Stimulated activated CD8-positive, alpha-beta memory T cell treated with anti-CD3 and anti-CD28 coated beads, Interleukin-12 subunit alpha, Interleukin-12 subunit beta, amount 100 ng/mL, for 4 hours (primary cell): ENCODE results near the gene SLC38A8.

ENCODE experiments used
- DNase-seq: peaks from one replicate; pipeline ENCODE4 v3.0.0-alpha.2; 2020; ENCODE audit warnings: low read depth

Gene SLC38A8

DNA sequence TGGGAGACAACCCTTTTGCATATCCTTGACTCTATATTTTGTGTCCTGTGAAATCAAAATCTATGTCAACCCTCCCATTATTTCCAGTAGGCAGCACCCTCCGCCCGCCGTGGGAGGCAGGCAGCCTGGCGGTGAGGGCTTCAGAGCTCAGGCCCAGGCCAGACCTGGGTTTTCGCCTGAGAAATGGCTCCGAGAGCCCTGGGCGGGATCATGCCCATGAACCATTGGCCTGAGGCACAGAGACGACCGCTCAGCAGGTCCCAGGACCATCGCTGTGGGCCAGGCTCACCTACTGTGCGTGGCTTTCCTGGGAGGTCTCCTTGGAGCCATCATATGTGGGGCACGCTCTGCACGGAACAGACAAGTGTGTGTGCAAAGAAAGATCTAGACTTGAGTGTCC is 6.3 kb upstream of the SLC38A8 start:
- DNase-seq: no peak

DNA sequence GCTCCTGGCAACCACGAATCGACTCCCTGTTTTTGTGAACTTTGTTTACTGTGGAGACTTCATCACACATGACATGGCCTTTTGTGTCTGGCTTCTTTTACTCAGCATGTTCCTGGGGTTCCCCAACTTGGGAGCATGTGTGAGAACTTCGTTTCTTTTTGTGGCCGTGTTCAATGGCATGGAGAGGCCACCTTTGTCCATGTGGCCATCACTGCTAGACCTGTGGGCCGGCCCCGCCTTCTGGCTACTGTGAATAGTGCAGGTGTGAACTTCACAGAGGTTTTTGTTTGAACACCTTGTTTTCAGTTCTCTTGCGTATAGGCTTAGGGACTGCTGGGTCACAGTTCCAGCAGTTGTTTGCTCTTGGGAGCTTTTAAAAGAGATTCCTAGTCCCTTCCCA is 5.7 kb upstream of the SLC38A8 start:
- no peak for DNase-seq

DNA sequence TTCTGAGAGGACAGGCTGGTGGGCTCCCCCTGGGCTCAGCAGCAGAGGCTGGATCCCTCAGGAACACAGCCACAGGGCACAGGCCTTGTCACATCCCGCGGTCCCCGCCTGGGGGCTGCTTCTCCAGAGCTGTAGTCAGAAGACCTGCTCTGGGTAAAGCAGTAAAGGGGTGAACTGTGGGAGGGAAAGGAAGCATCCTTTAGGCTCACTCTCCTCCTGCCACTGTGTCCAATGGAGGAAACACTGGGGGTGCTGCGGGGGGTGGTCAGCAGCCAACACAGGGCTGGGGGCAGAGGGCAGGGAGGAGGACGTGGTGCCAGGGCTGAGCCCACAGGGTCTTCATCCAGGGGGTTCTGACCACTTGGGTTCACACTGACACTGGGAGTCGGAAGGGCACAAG is 5.0 kb upstream of the SLC38A8 start:
- DNase-seq: no peak

DNA sequence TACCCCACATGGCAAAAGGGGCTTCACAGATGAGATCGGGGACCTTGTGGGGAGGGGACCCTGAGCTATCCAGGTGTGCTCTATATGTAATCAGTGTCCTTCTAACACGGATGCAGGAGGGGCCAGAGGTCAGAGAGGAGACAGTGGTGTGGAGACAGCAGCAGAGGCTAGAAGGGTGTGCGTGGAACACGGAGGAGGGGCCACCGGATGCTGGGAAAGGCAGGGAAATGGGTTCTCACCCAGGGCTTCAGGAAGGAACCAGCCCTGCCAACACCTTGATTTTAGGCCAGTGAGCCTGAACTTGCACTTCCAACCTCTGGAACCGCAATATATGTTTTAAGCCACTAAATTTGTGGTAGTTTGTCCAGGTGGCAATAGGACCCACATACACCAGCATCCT is 4.6 kb upstream of the SLC38A8 start:
- no peak for DNase-seq

DNA sequence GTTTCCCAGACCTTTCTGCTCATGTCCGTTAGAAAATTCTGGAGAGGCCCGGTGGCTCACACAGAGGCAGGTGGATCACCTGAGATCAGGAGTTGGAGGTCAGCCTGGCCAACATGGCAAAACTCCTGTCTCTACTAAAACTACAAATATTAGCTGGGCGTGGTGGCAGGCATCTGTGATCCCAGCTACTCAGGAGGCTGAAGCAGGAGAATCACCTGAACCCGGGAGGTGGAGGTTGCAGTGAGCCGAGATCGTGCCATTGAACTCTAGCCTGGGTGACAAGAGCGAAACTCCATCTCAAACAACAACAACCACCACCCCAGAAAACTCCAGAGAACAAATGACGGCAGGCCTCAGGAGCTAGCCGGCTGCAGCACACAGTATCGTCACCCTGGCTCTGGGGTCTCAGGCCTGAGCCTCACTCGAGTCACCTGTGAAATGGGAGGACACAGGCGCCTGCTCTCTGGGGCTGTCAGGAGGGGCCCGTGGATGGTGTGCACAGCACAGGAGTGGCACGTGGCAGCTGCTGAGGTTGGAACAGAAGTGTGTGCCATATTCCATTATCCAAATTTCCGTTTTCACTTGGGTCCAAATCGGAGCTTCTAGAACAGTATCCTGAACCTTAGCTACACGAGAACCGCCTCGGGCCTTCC is 3.3 kb upstream of the SLC38A8 start:
- DNase-seq: no peak

DNA sequence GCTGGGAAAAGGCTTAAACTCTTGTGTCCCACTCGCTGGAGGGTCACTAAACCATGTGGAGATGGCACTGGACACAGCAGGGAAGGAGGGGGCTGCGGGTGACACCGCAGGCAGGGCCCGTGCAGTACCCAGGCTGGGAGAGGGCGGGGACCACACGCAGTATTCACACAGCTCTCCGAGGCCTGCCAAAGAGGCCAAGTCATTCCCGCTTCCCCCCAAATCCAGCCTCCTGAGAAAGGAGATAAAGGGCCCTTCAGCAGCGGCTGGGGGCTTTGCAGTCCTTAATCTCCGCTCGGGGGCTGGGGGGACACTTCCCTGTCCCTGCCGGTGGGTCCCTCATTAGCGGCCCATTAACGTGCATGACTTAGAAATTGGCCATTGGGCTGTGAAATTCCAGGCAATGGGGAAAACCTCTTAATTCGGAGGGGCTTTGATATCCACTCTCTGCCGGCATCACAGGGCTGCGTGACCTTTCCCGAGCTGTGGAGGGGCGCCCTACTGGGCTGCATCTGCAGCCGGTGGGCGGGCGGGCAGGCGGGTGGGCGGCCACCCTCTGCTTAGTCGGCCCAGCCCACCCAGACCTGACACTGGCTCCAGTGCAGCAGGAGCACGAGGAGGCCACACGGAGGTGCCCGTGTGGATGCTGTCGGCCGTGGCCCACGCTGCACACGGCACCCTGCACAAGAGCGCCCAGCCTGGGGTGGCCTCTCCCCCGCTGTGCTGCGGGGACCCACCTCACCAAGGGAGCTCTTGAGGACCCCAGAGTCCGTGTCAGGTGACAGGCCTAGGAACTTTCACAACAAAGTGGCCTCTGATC is 2.6 kb upstream of the SLC38A8 start:
- DNase-seq: no peak

DNA sequence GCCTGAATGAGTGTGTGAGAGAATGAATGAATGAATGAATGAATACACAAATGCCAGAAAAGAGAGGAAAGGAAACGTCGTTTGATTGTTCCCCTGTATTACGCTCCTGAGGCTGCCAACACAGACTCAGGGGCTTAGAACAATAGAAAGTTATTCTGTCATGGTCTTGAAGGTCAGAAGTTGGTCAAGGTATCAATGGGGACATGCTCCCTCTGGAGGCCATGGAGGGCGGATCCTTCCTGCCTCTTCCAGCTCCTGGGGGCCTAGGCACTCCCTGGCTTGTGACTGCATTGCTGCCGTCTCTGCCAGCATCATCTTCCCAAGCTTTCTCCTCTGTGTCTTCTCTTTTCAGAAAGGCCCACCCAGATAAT is 1.5 kb upstream of the SLC38A8 start:
- DNase-seq: no peak

DNA sequence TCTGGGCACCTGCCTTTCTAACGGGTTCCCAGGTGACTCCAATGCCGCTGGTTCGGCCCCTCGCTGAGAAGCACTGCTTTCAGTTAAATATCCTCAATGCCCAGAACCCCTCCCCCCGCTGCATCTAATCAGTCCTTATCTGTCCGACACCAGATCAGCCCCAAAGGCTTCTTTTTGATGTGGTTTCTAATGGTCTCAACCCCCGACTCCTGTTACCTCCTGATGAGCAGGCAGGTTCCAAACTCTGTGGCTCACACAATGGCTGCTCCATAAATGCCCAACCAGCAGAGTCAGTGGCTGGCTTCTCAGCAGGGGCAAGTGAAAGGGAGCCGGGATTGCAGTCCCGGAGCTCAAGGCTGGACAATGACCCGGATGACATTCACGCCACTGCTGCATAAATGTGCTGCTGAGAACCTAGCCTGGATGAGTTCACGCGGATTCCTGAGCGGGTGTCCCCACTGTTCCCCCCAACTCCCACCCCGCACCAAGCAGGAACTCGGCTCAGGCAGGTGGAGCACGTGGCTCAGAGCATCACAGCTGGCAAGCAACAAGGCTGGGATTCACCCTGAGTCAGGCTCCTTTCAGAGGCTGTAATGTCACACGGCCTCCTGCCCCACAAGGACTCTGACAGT is 1.0 kb upstream of the SLC38A8 start:
- DNase-seq: no peak

DNA sequence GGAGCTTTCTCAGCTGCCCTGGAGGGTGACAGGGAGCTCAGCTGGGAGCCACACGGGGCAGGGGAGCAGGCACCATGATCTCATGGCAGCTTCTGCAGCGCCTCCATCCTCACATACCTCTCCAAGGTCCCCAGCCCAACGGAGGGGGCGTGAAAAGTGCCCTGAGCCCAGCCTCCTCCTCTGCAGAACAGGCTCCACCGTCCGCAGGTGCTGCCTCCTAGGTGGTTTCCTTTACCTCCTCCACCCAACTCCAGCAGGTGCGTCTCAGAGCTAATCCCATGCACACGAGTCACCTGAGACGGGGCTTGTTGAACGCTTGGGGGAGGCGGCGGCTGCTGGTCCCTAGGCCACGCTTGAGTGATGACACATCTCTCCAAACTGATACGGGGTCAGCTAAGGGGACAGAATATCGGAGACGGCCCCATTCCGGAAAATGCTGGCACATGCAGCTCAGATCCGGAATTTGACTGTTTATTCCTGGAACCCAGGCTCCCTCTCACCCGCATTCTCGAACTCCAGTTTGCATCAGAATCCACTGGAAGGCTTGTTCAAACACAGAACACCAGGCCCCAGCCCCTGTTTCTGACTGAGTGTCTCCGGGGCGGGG is 387 bp upstream of the SLC38A8 start:
- DNase-seq: no peak

DNA sequence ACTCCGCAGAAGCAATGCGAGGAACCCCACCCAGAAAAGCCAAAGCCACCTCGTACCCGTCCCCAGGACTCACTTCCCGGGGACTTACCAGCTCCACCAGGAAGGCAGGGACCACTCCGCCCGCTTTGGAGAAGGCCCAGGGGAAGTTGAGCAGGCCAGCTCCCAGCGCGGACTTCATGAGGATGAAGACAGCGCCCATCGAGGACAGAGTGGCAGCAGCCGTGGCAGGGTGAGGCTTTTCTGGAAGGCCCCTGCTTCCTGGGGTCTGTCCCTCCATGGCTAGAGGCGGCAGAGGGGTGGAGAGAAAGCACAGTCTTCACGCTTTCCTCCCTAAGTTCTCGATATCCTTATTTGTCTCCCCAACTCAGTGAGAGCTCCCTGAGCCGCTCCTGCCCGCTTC is 714 bp downstream of the SLC38A8 start:
- no peak for DNase-seq

DNA sequence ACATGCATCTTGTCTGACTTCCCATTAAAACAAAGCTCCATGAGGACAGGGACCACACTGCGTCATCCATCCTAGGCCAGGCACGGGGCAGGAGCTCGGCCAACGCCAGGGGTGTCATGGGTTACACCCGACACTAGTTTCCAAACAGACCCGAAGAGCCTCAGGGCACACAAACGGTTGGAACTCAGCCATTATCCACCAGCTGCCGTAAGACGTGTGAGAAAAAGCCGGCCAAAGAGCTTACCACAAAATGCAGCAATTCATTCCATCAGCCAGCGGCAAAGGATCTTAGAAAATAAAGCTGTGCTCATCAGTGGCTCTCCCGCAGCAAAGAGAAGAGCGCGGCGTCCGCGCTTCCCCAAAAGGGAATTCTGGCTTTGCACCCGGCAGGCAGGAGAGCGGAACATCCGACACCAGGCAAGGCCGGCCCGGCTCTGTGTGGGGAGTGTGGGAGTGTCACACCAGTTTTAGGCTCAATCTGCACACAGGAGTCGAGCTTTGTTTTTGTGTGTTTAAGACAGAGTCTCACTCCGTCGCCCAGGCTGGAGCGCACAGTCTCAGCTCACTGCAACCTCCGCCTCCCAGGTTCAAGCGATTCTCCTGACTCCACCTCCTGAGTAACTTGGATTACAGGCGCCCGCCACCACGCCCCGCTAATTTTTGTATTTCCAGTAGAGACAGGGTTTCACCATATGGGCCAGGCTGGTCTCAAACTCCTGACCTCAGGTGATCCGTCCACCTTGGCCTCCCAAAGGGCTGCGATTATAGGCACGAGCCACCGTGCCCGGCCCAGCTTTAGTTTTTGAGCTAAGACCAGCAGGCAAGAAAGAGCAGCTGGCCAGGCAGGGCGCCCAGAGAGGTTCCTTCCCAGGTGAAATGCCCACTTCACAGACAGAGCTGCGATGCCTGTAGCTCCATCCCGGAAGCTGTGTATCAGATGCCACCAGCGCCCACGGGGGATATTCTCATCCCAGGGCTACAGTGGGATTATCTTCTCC is 1.5 kb downstream of the SLC38A8 start:
- DNase-seq: no peak

DNA sequence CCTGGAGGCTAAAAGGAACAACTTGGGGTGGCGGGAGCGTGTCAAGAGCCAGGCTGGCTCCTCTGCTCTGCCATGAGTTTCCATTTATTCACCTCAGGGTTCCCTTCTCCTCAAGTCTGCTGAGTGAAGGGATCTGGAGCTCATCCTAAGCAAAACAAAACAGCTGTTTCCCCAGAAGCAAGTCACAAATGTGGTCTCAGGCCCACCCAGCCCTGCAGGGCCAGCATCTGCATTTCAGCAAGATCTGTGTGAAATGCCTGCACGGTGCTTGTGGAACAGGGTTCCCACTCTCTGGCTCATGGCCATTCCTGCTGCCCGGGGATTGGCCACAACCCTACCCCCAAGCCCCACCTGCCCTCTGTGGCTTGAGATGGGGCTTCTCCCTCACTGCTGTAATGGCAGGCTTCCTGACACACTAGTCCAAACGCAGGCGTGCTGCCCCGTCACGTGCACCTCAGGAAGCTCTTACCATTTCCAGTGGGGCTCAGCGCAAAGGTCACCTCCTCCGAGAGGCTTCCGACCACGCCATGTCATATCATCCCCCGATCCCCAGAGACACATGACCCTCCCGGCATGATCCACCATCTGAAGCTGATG is 2.3 kb downstream of the SLC38A8 start:
- DNase-seq: no peak

DNA sequence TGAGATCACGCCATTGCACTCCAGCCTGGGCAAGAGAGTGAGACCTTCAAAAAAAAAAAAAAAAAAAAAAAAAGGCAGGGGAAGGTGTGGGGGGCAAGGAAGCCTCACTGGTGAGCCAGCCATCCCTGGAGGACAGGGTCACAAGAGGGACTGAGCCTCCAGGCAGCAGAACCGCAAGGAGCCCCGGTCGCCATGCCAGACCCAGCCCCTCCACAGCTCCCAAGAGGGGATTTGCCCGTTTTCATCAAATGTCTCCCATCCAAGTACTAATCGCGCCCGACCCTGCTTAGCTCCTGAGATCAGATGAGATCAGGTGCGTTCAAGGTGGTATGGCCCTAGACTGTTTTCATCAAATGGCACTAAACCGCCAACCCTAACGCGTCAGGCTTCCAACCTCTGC is 2.9 kb downstream of the SLC38A8 start:
- no peak for DNase-seq

DNA sequence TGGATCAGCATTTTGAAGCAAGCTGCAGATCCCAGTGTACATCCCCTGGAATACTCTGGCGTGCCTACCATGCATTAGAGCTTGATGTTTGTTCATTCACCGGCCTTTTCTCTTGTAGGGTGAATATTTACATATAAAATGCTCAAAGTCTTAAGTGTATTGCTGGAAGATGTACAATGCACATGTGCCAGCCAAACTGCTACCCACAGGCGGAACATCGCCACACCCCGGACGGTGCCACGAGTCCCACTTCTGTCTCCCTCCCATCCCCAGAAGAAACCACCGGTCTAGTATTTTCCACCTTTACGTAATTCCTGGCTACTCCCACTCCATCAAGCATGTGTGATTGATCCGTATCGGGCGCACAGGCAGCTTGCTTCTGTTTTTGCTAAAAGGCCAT is 4.1 kb downstream of the SLC38A8 start:
- DNase-seq: no peak

DNA sequence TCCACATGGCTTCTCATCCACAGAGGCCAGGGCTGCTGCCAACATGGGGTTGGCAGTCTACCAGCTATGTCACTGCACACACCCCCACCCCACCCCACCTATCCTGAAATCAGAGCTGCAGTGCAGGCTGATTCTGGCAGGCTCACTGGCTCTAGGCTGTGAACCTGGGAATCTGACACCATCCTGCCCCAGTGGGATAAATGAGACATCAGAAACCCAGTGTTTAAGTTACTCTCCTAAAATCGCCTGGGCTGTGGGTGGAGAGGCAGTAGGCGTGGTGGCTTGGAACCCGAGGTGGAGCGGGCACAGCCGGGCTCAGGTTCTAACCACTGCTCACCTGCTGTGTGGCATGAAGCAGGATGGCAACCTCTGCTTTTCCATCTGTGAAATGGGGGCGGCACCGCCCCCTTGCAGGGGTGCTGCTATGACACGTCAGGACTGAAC is 5.6 kb downstream of the SLC38A8 start:
- no peak for DNase-seq

DNA sequence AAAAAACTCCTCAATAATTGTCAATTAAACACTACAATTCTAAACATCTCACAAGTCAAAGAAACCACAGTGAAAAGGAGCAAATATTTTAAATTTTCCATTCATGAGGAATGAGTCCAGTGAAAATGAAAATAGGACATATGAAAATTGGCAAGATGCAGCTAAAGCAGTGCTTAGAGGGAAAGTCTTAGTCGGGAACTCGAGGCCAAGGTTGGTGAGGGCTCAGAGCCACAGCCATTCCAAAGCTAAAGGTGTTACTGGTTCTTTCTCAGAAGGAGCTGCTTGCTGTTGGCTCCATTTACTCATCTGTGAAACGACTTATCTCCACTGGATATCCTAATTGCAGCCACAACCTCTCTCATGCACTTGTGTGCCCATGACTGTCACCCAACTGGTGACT is 6.5 kb downstream of the SLC38A8 start:
- no peak for DNase-seq

DNA sequence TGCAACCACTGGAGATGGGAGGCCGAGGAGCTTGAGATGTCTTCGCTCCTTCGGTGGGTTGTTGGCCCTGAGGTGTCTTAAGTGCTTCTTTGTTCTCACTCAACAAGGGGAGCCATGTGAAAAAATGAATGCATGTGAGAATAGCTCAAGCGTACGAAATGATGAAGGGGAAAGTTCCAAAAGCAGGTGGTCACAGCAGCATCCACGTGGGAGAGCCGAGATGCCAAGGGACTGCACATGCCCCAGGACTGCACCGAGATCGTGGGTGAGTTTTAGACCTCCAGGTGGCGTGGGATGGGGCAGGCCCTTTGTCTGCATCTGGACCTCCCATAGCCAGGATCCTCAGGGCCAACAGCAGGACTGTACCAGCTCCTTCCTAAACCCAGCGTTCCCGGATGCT is 8.1 kb downstream of the SLC38A8 start:
- no peak for DNase-seq

DNA sequence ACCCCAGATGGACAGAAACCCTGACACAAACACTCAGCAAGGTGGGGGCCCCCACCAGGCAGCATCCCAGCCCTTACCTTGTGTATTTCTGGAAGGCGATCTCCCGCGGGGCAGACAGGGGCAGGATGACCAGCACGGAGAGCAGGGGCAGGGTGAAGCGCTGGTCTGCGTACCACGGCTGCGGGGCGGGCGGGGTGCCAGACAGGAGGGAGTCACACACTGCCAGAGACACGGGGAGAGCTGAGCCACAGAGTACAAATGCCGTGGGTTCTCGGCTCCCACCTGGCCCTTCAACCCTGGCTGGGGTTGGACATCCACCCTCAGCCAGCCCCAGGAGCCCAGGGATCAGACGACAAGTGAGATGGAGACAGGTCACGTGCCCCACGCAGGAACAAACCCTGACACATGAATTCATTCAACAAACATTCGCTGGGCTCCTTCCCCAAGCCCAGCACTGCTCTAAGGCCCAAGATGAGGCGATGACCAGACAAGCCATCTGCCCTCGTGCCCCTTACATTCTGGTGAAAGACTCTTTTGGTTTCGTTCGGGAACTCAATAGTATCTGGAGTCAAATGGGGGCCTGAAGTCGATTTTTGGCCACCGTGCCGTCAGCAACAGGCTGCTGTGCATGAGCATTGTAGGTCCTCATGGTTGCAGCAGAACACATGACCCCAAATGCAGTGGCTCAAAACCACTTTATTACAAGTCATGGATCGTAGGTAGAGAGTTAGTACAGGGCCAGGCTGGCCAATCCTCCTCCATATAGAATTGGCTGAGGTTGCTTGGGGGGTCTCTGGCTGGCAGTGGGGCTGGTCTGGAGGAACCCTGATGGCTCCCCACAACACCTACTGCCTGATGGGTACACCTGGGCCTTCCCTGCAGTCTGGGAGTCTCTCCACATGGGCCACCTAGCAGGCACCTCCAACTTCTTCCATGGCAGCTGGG is 9.1 kb downstream of the SLC38A8 start:
- DNase-seq: no peak

DNA sequence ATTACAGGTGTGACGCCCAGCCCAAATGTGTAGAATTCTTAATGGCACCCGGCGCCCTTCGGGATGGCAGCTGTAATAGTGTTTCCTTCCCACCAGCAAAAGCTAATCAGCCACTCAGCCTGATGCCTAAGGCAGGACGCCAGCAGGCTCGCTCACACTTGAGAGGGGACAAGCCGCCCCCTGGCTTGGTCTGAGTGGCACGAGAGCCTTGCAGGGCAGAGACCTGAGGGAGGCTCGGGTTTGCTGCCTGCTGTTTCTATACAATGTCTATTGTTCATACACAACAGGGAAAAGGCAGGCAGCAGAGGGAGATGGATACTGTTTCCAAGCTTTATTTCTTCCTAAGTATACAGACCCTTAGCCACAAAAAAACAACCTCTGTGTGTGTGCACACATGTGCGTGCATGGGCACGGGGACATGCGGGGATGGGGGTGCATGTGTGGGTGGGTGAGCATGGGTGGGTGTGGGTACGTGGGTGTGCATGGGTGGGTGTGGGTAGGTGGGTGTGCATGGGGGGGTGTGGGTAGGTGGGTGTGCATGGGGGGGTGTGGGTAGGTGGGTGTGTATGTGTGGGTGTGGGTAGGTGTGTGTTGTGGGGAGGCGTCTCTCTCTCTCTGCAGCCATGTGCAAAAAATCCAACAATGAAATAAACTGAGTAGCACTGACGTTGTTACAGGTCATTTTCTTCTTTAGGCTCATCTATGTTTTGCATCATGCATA is 10.0 kb downstream of the SLC38A8 start:
- no peak for DNase-seq

DNA sequence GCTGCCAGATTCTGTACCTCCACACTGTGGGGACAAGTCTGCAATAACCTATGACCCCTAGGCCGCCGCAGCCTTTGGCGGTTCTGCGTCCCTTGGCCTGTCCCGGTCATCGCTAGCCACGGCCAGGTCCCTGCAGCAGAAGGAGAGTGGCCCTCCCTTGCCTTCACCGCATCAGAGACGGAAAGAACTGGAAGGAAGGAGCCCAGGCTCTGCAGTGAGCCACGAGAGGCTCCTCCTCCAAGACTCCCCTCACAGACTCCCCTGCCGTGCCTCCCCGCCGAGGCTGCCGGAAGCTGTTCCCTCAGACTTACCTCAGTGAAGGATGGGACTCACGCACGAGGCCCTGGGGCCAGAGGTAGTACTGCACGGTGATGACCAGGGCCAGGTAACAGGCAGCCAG is 11.0 kb downstream of the SLC38A8 start:
- no peak for DNase-seq
